T-cell (primary cell): ENCODE measurements around the gene ZSCAN25. TPM values are rescaled to one million over a fixed set of nuclear protein-coding genes. Genes with fewer than 3 reads are reported as not detected.

Experiments used
- ATAC-seq, 4 experiments: fragments of 200-7000 bp in 3 of 4; fragments of 150-1000 bp in 1 of 4; cut with Tn5 transposase; replicated peaks in 1 of 4; 1 replicate in 3 of 4; 2 replicates in 1 of 4; pipeline ENCODE4 v1.10.0; 2021; ENCODE audit warnings: moderate library complexity in 3 of 4, mild to moderate bottlenecking in 2 of 4, moderate number of reproducible peaks in 1 of 4
- CTCF ChIA-PET, 2 donors: fragments of 300-600 bp; sonication (Branson Sonifier 250); formaldehyde crosslinking; loops; one replicate each; lab custom pipeline; 2022; ENCODE audit warnings: antibody characterized with exemption in 2 of 2; lab: Charles Lee
- POLR2A ChIA-PET, 2 donors: fragments of 300-600 bp; sonication (Branson Sonifier 250); formaldehyde crosslinking; loops; one replicate each; lab custom pipeline; 2022; ENCODE audit warnings: antibody characterized with exemption in 2 of 2; lab: Charles Lee
- DNase-seq, 35 experiments: peaks; one replicate each; pipeline versions ENCODE4 v3.0.0 to v3.0.0-alpha.2; 2013 to 2023
- H3K27ac ChIP-seq: one replicate; pipeline ENCODE4 v1.5.1; 2013; ENCODE audit warnings: low read length
- H3K27me3 ChIP-seq, 2 experiments: replicated peaks in 1 of 2; 1 replicate in 1 of 2; 2 replicates in 1 of 2; pipeline versions ENCODE4 v1.6.1 to v1.7.0; 2013; ENCODE audit warnings: low read length in 1 of 2, mixed read lengths in 1 of 2; ENCODE audit not compliant: control insufficient read depth in 2 of 2, insufficient read depth in 2 of 2; ENCODE audit errors: extremely low read depth in 1 of 2
- H3K36me3 ChIP-seq, 2 donors: 1 replicate in 1 of 2; 2 replicates in 1 of 2; pipeline versions ENCODE4 v1.6.1 to v1.7.0; 2013; ENCODE audit warnings: low read length in 1 of 2; ENCODE audit not compliant: control insufficient read depth in 2 of 2, insufficient read depth in 1 of 2; ENCODE audit errors: extremely low read depth in 1 of 2
- H3K4me1 ChIP-seq, 2 experiments: 1 replicate in 1 of 2; 2 replicates in 1 of 2; pipeline versions ENCODE4 v1.6.1 to v1.7.0; 2013; ENCODE audit warnings: low read length in 2 of 2, mixed read lengths in 1 of 2; ENCODE audit not compliant: insufficient read depth in 2 of 2, control insufficient read depth in 1 of 2; ENCODE audit errors: extremely low read depth in 1 of 2
- H3K4me3 ChIP-seq, 2 donors: 1 replicate in 1 of 2; 2 replicates in 1 of 2; pipeline versions ENCODE4 v1.5.1 to v1.7.0; 2013; ENCODE audit warnings: mild to moderate bottlenecking in 2 of 2, low read length in 1 of 2, moderate library complexity in 1 of 2; ENCODE audit not compliant: control insufficient read depth in 1 of 2; ENCODE audit errors: extremely low read depth in 1 of 2
- H3K9me3 ChIP-seq: 2 replicates; pipeline ENCODE4 v1.7.0; 2013
- H3K27ac Mint-ChIP-seq, 2 donors: one replicate each; pipeline ENCODE4 v1.8.0; 2020 to 2021; ENCODE audit warnings: mild to moderate bottlenecking in 2 of 2, mixed read lengths in 2 of 2
- H3K27me3 Mint-ChIP-seq, 2 donors: one replicate each; pipeline ENCODE4 v1.8.0; 2021 to 2022; ENCODE audit warnings: mixed read lengths in 2 of 2
- H3K36me3 Mint-ChIP-seq: one replicate; pipeline ENCODE4 v1.8.0; 2021; ENCODE audit warnings: mixed read lengths
- H3K4me1 Mint-ChIP-seq, 3 donors: one replicate each; pipeline ENCODE4 v1.8.0; 2020 to 2022; ENCODE audit warnings: mixed read lengths in 3 of 3, mild to moderate bottlenecking in 1 of 3
- H3K4me3 Mint-ChIP-seq, 3 donors: one replicate each; pipeline ENCODE4 v1.8.0; 2020 to 2022; ENCODE audit warnings: mild to moderate bottlenecking in 3 of 3, mixed read lengths in 3 of 3, moderate library complexity in 3 of 3
- H3K9me3 Mint-ChIP-seq, 3 donors: one replicate each; pipeline ENCODE4 v1.8.0; 2020 to 2022; ENCODE audit warnings: mixed read lengths in 3 of 3
- WGBS: methylation state at CpG from one replicate; pipeline ENCODE4 v1.1.5; 2013; ENCODE audit warnings: missing lambda C conversion rate; ENCODE audit not compliant: insufficient coverage; 5-methylcytosine and 5-hydroxymethylcytosine counted together
- total RNA-seq, 35 experiments: library from RNA in 6 of 35; stranded (reverse) in 6 of 35; fragments of 120-200 nt in 1 of 35; gene quantifications; one replicate each; pipeline versions ENCODE4 v1.2.1 to v1.2.4 and lab custom pipeline; 2013 to 2026

Gene ZSCAN25
- total RNA-seq, 5 donors from 2014 or later (not counting 1 experiment from before 2014, with no cell fraction given), result 43.1 to 50.3 (median 49.8) TPM

- peaks cover 73 to 83% (median 75%) of the 10 kb centered on the region in 3 donors for H3K4me1 Mint-ChIP-seq
These were observed 4.5 kb downstream of the ZSCAN25 start for GRCh38 chr7:99621271-99621670.

DNA sequence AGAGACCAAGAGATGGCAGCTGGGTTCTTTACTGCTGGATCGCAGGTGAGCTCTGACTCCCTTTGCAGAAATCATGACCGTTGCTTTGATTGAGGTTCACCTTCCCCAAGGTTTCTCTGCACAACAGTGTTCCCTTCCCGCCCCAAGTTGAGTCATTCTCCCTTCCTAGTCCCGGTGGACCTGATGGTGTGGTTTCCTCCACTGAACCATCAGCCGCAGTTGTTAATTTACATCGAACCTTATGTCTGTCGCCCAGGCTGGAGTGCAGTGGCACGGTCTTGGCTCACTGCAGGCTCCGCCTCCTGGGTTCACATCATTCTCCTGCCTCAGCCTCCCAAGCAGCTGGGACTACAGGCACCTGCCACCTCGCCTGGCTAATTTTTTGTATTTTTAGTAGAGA lies 5.8 kb downstream of the ZSCAN25 start:
- no peak overlapping the region for H3K4me3 Mint-ChIP-seq
- no peak overlapping the region for H3K27ac ChIP-seq
- POLR2A ChIA-PET, result no interaction called here

More at GRCh38 chr7:99621271-99621670, 4.5 kb downstream of the ZSCAN25 start:
- peaks cover 62% of the 10 kb centered on the region for H3K36me3 Mint-ChIP-seq
- Histone ChIP-seq H3K9me3 (no peaks in the 10 kb centered on the region), H3K4me3 (no peak overlapping the region), H3K27ac (no peak overlapping the region), H3K27me3 (no peaks in the 10 kb centered on the region), H3K4me1 (peaks cover 24 to 51% of the 10 kb centered on the region in 2 experiments), H3K36me3 (peaks cover 34 to 62% of the 10 kb centered on the region in 2 donors)
- no peak for DNase-seq
- no peak for ATAC-seq
- POLR2A ChIA-PET, result interaction anchor here in 1 of 2 donors (1.2 kb wide), 1 partner anchor 63 kb away, joined by 3 read pairs; no protein-coding TSS in a partner anchor
- WGBS, result 100% methylated on average over 1 of the region's 5 CpGs
- no peaks in the 10 kb centered on the region for H3K9me3 Mint-ChIP-seq
- peak overlapping the region; percentile 15 to 19 for H3K27ac Mint-ChIP-seq
- no peak overlapping the region for H3K4me3 Mint-ChIP-seq
- H3K27me3 Mint-ChIP-seq, result no peaks in the 10 kb centered on the region
- CTCF ChIA-PET, result no interaction called here

DNA sequence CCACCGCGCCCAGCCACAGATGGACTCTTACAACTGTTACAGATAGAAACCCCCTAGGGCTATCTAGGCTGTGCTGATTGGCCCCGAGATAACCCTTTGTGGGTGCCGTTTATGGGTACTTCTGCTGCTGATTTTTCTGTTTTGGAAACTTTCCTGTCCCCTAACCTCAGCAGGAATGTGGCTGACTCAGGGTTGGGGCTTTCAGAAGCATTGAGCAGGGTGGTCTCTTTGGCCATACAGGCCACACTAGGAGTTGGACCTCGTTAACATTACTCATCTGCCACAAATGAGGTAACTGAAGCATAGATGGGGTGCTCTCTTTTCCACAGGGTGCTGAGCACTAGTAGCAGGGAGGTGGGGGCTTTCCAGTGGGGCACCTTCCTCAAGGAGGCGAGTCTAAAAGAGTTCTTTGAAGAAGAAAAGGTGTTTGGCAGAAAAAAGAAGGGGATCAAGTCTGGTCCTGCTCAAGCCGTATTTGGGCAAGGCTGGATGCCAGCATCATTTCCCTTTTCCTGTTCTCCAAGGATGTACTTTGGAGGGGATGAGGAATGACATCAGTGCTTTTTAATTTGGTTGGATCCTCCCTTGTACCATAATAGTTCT lies 6.4 kb downstream of the ZSCAN25 start:
- peak overlapping the region; percentile 79 for H3K27ac ChIP-seq
- H3K27me3 ChIP-seq, result no peaks in the 10 kb centered on the region
- H3K4me3 ChIP-seq, result no peak overlapping the region
- DNase-seq (peak in 1 of 35 experiments; percentile 51), ATAC-seq (no peak)
- H3K9me3 ChIP-seq, result no peaks in the 10 kb centered on the region
- H3K27ac Mint-ChIP-seq, result peak overlapping the region; percentile 91 to 95
- peaks cover 71% of the 10 kb centered on the region for H3K36me3 Mint-ChIP-seq
- POLR2A ChIA-PET, result no interaction called here
- 0% methylated on average over 1 of the region's 7 CpGs for WGBS
- H3K4me3 Mint-ChIP-seq, result peak overlapping the region; percentile 80 to 88 (median 81)
- no peaks in the 10 kb centered on the region for H3K27me3 Mint-ChIP-seq
- no peaks in the 10 kb centered on the region for H3K9me3 Mint-ChIP-seq
- peaks cover 59 to 68% (median 67%) of the 10 kb centered on the region in 3 donors for H3K4me1 Mint-ChIP-seq
- H3K4me1 ChIP-seq, result peaks cover 18 to 37% of the 10 kb centered on the region in 2 experiments
- H3K36me3 ChIP-seq, result peaks cover 34 to 79% of the 10 kb centered on the region in 2 donors
- CTCF ChIA-PET, result no interaction called here

More for the DNA sequence above, 5.8 kb downstream of the ZSCAN25 start:
- Histone ChIP-seq H3K4me3 (no peak overlapping the region), H3K36me3 (peaks cover 34 to 74% of the 10 kb centered on the region in 2 donors), H3K9me3 (no peaks in the 10 kb centered on the region), H3K4me1 (peaks cover 21 to 42% of the 10 kb centered on the region in 2 experiments), H3K27me3 (no peaks in the 10 kb centered on the region)
- Mint-ChIP-seq H3K9me3 (no peaks in the 10 kb centered on the region), H3K4me1 (peaks cover 65 to 74% (median 73%) of the 10 kb centered on the region in 3 donors), H3K27ac (peak overlapping the region; percentile 91 to 95), H3K27me3 (no peaks in the 10 kb centered on the region), H3K36me3 (peaks cover 70% of the 10 kb centered on the region)
- 94% methylated on average over 6 of the region's 10 CpGs for WGBS
- DNase-seq (no peak), ATAC-seq (no peak)
- CTCF ChIA-PET, result no interaction called here

- ChIA-PET POLR2A (interaction anchor here in 1 of 2 donors (0.6 kb wide), 1 partner anchor 322 kb away, joined by 3 read pairs; no protein-coding TSS in a partner anchor), CTCF (interaction anchor here (0.6 to 1.2 kb wide), 2 partner anchors 222 to 372 kb away, joined by 4 to 5 read pairs; no protein-coding TSS in a partner anchor)
- peak in 22 of 35 experiments; percentile 11 to 64 (median 28) for DNase-seq
- H3K27me3 Mint-ChIP-seq, result no peaks in the 10 kb centered on the region
- WGBS, result 25% methylated on average over 6 of the region's 9 CpGs
- peaks cover 34 to 81% of the 10 kb centered on the region in 2 donors for H3K36me3 ChIP-seq
- peaks cover 18 to 37% of the 10 kb centered on the region in 2 experiments for H3K4me1 ChIP-seq
- peaks cover 71% of the 10 kb centered on the region for H3K36me3 Mint-ChIP-seq
- no peaks in the 10 kb centered on the region for H3K27me3 ChIP-seq
- no peaks in the 10 kb centered on the region for H3K9me3 ChIP-seq
- peaks cover 57 to 61% (median 60%) of the 10 kb centered on the region in 3 donors for H3K4me1 Mint-ChIP-seq
- H3K4me3 Mint-ChIP-seq, result peak overlapping the region; percentile 80 to 88 (median 81)
- no peaks in the 10 kb centered on the region for H3K9me3 Mint-ChIP-seq
- peak overlapping the region; percentile 91 to 95 for H3K27ac Mint-ChIP-seq
- peak overlapping the region; percentile 79 for H3K27ac ChIP-seq
- H3K4me3 ChIP-seq, result peak overlapping the region; percentile 46 to 50
- peak; percentile 18 to 26 (median 23) for ATAC-seq
These were observed 7.1 kb downstream of the ZSCAN25 start for GRCh38 chr7:99623702-99624447.

GRCh38 chr7:99624484-99624883 lies 7.7 kb downstream of the ZSCAN25 start:
- H3K27me3 ChIP-seq, result no peaks in the 10 kb centered on the region
- H3K36me3 Mint-ChIP-seq, result peaks cover 66% of the 10 kb centered on the region
- peaks cover 32 to 81% of the 10 kb centered on the region in 2 donors for H3K36me3 ChIP-seq
- H3K4me3 Mint-ChIP-seq, result peak overlapping the region; percentile 80 to 88 (median 81)
- H3K4me3 ChIP-seq, result peak overlapping the region; percentile 46 to 50
- CTCF ChIA-PET, result interaction anchor here (0.6 to 1.2 kb wide), 2 partner anchors 222 to 371 kb away, joined by 4 to 5 read pairs; no protein-coding TSS in a partner anchor
- peaks cover 52 to 55% (median 54%) of the 10 kb centered on the region in 3 donors for H3K4me1 Mint-ChIP-seq
- H3K9me3 ChIP-seq, result no peaks in the 10 kb centered on the region
- POLR2A ChIA-PET, result interaction anchor here in 1 of 2 donors (0.6 kb wide), 1 partner anchor 321 kb away, joined by 3 read pairs; no protein-coding TSS in a partner anchor
- peak; percentile 95 to 98 (median 98) for ATAC-seq
- peak overlapping the region; percentile 79 for H3K27ac ChIP-seq
- WGBS, result 4% methylated on average over 16 of the region's 16 CpGs
- H3K4me1 ChIP-seq, result peaks cover 18 to 37% of the 10 kb centered on the region in 2 experiments
- no peaks in the 10 kb centered on the region for H3K27me3 Mint-ChIP-seq
- DNase-seq, result peak; percentile 51 to 91 (median 79)
- H3K27ac Mint-ChIP-seq, result peak overlapping the region; percentile 91 to 95
- H3K9me3 Mint-ChIP-seq, result no peaks in the 10 kb centered on the region

DNA sequence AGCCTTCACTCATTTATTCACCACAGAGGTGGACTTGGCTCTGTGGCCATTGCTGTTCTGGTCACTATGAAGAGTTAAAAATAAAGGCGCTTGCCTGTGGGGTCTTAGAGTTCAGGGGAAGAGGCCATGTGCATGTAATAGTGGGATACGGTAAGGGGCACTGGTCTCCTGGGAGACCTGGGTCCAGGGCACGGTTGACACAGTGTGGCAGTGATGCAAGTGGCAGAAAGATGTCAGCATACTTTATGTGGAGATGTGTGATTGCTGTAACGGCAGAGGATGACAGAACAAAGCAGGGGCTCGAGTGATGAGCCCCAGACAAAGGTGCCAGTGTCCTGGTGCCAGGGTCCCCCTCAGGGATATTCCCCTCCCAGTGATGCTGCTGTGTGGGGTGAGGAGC lies 8.6 kb downstream of the ZSCAN25 start:
- Histone ChIP-seq H3K4me3 (no peak overlapping the region), H3K9me3 (no peaks in the 10 kb centered on the region), H3K27ac (peak overlapping the region; percentile 79), H3K27me3 (no peaks in the 10 kb centered on the region), H3K36me3 (peaks cover 27 to 81% of the 10 kb centered on the region in 2 donors), H3K4me1 (peaks cover 18 to 37% of the 10 kb centered on the region in 2 experiments)
- Mint-ChIP-seq H3K36me3 (peaks cover 63% of the 10 kb centered on the region), H3K27ac (peak overlapping the region; percentile 91 to 95), H3K4me3 (peak overlapping the region; percentile 80 to 88 (median 81)), H3K27me3 (no peaks in the 10 kb centered on the region), H3K9me3 (no peaks in the 10 kb centered on the region), H3K4me1 (peaks cover 50 to 52% (median 52%) of the 10 kb centered on the region in 3 donors)
- ChIA-PET POLR2A (interaction anchor here in 1 of 2 donors (0.5 kb wide), 1 partner anchor 58 kb away, joined by 5 read pairs; no protein-coding TSS in a partner anchor), CTCF (no interaction called here)
- WGBS, result 95% methylated on average over 5 of the region's 5 CpGs
- ATAC-seq (no peak), DNase-seq (no peak)
